ENCODE data around the gene GLOD5. TPM values are rescaled to one million over a fixed set of nuclear protein-coding genes. Genes with fewer than 3 reads are reported as not detected.
A peak's percentile ranks its signal among the peaks of the same experiment; 100 is the strongest.

The GLOD5 gene
- total and polyA plus RNA-seq, 9 of the 15 experiments (the other 6 are each of a cell fraction or from before 2014, with no cell fraction given) = 0.27 to 4.4 (median 2.2) TPM

DNA sequence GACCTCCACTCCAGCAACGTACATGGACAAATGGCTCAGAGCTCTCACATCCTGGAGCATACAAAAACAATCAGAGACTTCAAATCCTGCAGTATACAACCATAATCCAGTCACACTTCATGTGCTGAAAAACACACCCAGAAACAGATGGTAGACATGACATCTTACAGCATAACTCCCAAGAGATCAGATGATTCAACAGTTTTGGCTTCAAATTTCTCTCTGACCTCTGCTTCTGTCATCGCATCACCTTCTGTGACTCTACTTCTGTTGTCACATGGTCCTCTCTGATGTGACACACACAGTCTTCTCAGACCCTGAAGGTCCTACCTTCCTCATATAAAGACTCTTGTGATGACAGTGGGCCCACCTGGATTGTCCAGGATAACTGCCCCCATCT, 46.5 kb upstream of the GLOD5 start:
- DNase-seq (ENCODE audit: extremely low read depth in 1 of 4, low spot score in 3 of 4) (peak in 2 of 4 experiments; percentile 17 to 21), ATAC-seq (no peak; the same call in 2 of the 3 replicates), FAIRE-seq (no peak)
- Histone ChIP-seq H4K20me1 (replicated peaks; ENCODE audit: control insufficient read depth, insufficient read depth, low read length) (no peaks in the 10 kb centered on the region), H2AFZ (ENCODE audit: low read depth, low read length) (no peak overlapping the region), H3K27me3 (ENCODE audit: control insufficient read depth in 2 of 2, insufficient read depth in 2 of 2, low read length in 2 of 2) (no peaks in the 10 kb centered on the region), H3K9ac (ENCODE audit: insufficient read depth in 1 of 2, low read depth in 2 of 2, low read length in 2 of 2) (no peak overlapping the region), H3K9me1 (ENCODE audit: control insufficient read depth, insufficient read depth, low read length) (no peaks in the 10 kb centered on the region), H3K4me1 (replicated peaks in 1 of 2; ENCODE audit: control insufficient read depth in 2 of 2, insufficient read depth in 2 of 2, low read length in 2 of 2) (peaks cover 0 to 31% of the 10 kb centered on the region in 2 experiments; a peak in 3 of 5 replicates), H3K36me3 (ENCODE audit: control insufficient read depth, insufficient read depth, low read length) (no peaks in the 10 kb centered on the region), H3K9me3 (replicated peaks; ENCODE audit: control insufficient read depth, insufficient read depth, low read depth, low read length) (no peaks in the 10 kb centered on the region), H3K79me2 (ENCODE audit: control insufficient read depth, insufficient read depth, low read length) (no peaks in the 10 kb centered on the region; the same call in 1 of the 3 replicates), H3K27ac (ENCODE audit: extremely low read depth, low read depth, low read length) (no peak overlapping the region), H3K4me3 (no peak overlapping the region), H3K4me2 (ENCODE audit: insufficient read depth, low read length) (no peak overlapping the region)
- ChIA-PET POLR2A (interaction anchor here (0.6 to 0.8 kb wide), 3 partner anchors 12 to 87 kb away, joined by 3 read pairs; partner anchors contain the start of gene HDAC6), CTCF (ENCODE audit: low intra/inter-chr PET ratio) (no interaction called here)
- BruUV-seq (replicated peaks) = no TSS peak
- 5% methylated on average over 2 of the region's 2 CpGs for WGBS (ENCODE audit: insufficient coverage, low coverage, missing lambda C conversion rate)
- intact Hi-C loops (cut with micrococcal nuclease) = no loop called here
- in situ Hi-C loops (cut with MboI) = no loop called here
- TF ChIP-seq EP300 (IDR thresholded peaks at IDR 0.05; ENCODE audit: low read length) (no peak), SP1 (CRISPR knock-in tag; IDR thresholded peaks at IDR 0.05) (no peak), ZNF23 (CRISPR knock-in tag; IDR thresholded peaks at IDR 0.05) (no peak), ZNF592 (IDR thresholded peaks at IDR 0.05) (no peak), ZNF507 (tag; conservative IDR thresholded peaks at IDR 0.05) (no peak), CREB1 (IDR thresholded peaks at IDR 0.05) (0 out of 2 replicates have a peak, but pooled peaks have one; percentile 40), CREB1 (CRISPR knock-in tag; IDR thresholded peaks at IDR 0.05) (no peak), ZNF324 (CRISPR knock-in tag; IDR thresholded peaks at IDR 0.05) (no peak), ZNF384 (IDR thresholded peaks at IDR 0.05; ENCODE audit: low read depth, low read length) (no peak), TBP (optimal IDR thresholded peaks at IDR 0.05; ENCODE audit: low read depth, low read length) (no peak), CHCHD3 (CRISPR knock-in tag; IDR thresholded peaks at IDR 0.05) (no peak), E2F1 (CRISPR knock-in tag; IDR thresholded peaks at IDR 0.05) (no peak), U2AF2 (optimal IDR thresholded peaks at IDR 0.05; ENCODE audit: low read depth, low read length) (no peak), ZBTB1 (CRISPR knock-in tag; IDR thresholded peaks at IDR 0.05; ENCODE audit: borderline replicate concordance, low read depth) (no peak), SETDB1 (IDR thresholded peaks at IDR 0.05; ENCODE audit: low read length) (no peak), CBFA2T3 (IDR thresholded peaks at IDR 0.05) (peak; percentile 51), SAP30 (IDR thresholded peaks at IDR 0.05; ENCODE audit: borderline replicate concordance, insufficient read depth, low read depth, low read length, poor library complexity, severe bottlenecking) (no peak), NCOA2 (IDR thresholded peaks at IDR 0.05; ENCODE audit: partially characterized antibody in 2 of 2) (no peak), ATF1 (CRISPR knock-in tag; IDR thresholded peaks at IDR 0.05) (no peak), ATF1 (tag; IDR thresholded peaks at IDR 0.05) (no peak), MAFG (tag; conservative IDR thresholded peaks at IDR 0.05) (no peak; the same call in 1 of the 2 replicates), C11orf30 (IDR thresholded peaks at IDR 0.05; ENCODE audit: low read depth) (peak; percentile 36; the same call in 1 of the 2 replicates)
